GM15510 (cell line): ENCODE data around the gene PCNT.

Source experiments
- POLR2A ChIP-seq: IDR thresholded peaks from 3 replicates; pipeline ENCODE4 v1.6.1; 2011; ENCODE audit warnings: borderline replicate concordance; ENCODE audit not compliant: insufficient read length; ENCODE audit errors: extremely low read depth

The PCNT gene

DNA sequence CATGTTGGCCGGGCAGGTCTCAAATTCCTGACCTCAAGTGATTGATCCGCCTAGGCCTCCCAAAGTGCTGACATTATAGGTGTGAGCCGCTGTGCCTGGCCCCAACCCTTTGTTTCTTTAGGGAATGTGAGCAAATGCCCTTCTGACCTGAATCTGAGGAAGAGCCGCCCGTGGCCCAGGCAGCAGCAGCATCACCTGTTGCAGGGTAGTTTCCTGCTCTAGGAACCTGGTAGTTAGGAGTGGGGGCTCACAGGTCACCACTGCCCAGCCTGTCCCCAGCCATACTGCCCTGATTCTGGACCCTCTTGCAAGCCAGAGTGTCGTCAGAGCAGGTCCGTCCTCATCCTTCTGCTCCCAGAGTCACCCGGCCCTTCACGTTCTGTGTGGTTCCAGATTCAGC lies 24.8 kb upstream of the PCNT start:
- no peak for TF ChIP-seq POLR2A

DNA sequence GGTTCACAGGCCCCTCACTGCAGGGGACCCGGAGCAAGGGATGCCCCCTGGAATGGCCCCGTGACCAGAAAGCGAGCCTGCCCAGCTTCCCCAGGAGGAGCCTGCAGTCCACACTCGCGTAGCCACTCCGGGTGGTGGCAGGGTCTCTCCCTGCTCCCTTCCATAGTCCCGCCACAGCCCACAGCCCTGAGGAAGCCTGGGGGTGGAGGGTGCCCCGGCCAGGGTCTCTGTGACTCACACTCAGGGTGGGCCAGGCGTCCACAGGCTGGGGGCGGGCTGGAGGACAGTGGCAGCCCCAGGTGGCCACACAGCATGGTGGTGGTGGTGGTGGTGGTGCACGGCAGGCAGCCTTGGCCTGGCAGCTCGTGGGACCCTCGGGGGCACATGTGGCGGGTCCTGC lies 22.2 kb upstream of the PCNT start:
- no peak for TF ChIP-seq POLR2A

DNA sequence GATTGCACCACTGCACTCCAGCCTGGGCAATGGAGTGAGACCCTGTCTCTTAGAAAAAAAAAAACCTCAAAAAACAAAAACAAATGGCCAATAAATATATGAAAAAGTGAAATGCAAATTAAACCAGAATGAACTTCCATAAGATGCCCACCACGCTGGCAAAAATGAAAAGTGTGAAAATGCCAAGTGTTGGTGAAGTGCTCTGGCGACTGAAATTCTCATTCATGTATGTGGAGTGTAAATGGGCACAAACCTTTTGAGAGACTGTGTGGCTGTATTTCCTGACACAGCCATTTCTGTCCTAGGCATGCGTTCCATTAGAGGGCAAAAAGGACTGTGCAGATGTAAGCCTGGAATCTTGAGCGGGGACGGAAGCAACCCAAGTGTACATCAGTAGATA lies 19.5 kb upstream of the PCNT start:
- TF ChIP-seq POLR2A: no peak

DNA sequence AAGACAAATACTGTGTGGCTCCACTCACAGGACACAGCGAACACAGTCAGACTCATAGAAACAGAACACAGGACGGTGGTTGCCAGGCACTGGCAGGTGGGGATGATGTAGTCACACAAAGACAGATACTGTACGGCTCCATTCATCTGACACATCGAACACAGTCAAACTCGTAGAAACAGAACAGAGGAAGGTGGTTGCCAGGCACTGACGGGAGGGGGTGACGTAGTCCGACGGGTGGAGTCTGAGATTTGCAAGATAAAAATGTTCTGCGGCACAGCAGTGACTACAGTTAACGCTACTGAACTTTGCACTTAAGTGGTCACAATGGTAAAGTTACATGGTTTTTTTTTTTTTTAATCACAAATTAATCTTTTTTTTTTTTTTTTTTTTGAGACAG lies 19.0 kb upstream of the PCNT start:
- no peak for TF ChIP-seq POLR2A

DNA sequence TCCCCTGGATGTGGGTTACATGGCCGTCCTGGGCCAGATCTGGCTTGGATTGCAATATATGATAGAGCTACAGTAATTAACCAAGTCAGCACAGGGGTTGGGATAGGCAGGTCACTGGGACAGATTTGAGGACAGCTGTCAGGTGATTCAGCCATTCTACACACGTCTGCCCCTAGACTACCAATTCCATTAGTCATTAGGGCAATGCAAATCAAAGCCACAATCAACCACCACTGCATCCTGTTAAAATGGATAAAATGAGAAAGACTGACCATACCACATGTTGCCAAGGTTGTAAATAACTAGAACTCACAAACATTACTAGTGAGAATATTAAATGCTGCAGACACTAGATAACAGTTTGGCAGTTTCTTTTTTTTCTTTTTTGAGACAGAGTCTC lies 16.3 kb upstream of the PCNT start:
- TF ChIP-seq POLR2A: no peak

DNA sequence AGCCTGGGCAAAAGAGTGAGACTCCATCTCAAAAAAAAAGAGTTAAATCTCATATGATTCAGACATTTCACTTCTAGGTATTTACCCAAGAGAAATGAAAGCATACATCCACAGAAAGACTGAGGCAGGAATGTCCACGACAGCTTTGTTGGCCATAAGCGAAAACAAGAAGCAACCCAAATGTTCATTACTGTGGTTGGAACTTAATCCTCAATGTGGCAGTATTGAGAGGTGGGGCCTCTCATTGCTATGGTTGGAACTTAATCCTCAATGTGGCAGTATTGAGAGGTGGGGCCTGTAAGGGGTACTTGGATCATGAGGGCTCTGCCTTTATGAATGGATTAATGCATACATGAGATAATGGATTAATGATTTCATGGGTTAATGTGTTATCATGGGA lies 15.5 kb upstream of the PCNT start:
- TF ChIP-seq POLR2A: no peak

DNA sequence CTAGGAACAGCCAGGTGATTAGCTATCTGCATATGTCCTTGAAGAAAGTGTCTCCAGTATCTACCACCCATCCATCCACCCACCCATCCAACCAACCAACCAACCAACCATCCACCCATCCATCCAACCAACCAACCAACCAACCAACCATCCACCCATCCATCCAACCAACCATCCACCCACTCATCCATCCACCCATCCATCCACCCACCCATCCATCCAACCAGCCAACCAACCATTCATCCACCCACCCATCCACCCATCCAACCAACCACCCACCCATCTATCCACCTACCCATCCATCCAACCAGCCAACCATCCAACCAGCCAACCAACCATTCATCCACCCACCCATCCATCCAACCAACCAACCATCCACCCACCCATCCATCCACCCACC lies 12.4 kb upstream of the PCNT start:
- no peak for TF ChIP-seq POLR2A

DNA sequence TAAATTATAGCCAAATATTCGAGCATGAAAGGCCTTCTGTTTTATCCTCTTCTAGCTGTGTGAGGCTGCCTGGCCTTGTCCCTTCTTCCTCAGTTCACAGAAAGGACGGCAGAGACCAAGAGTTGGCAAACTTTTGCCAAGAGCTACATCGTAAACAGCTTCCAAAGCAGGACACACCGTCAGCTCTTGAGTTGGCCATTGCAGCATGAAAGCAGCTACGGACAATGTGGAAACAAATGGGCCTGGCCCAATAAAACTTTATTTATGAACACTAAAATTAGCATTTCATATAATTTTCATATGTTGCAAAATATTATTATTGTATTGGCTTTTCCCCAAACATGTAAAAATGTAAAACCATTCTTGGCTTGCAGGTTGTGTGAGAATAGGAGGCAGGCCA lies 11.0 kb upstream of the PCNT start:
- TF ChIP-seq POLR2A: no peak

DNA sequence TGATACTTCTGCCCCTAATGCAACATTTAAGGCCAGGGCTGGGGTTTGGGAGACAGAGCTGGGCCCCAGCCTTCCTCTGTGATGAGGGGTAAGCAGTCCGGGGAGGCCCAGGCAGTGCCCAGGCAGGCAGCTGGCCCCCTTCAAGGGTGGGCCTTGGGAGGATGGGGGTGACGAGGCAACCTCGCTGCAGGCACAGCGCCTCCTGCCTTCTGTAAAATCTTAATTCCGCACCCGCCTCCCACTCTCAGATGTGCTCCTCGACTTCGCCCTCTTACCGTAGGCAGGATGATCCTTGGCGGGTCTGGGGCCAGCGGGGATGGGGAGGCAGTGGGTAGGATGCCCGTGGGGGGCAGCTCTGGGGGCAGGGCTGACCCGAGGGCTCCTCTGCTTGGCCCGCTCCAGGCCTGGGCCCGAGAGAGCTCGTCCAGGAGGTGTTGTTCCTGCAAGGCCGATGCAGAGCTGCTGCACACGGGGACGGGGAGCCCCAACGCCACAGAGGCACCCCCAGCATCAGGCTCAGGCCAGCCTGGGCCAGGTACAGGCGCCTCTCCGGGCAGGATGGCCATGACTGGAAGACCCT lies 9.4 kb upstream of the PCNT start:
- TF ChIP-seq POLR2A: no peak

DNA sequence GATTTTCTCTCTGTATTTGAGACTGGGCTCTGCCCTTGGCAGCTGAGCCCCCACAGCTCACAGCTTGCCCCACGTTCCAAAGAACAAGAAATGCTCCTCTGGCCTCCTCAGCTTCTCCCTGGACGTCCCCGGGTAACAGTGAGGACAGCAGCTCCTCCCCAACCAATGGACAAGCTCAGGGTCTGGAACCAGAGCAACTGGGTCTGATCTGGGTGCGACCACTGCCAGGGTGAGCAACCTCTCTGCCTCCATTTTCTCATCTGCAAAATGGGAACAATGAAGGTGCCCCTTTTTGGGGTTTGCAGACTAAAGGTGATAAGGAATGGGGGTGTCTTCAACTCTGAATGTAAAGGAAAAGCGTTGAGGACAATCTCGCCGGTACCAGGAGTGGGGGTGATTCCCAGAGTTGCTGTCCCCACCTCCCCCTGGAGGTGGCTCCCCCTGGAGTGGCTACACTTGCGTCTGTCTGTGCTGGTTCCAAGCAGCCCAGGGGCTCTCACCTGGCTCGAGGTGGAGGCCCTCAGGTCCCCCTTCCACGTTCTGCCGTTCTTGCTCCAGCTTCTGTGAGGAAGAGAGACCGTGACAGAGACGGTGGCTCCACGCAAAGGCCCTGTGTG lies 7.1 kb upstream of the PCNT start:
- TF ChIP-seq POLR2A: no peak

DNA sequence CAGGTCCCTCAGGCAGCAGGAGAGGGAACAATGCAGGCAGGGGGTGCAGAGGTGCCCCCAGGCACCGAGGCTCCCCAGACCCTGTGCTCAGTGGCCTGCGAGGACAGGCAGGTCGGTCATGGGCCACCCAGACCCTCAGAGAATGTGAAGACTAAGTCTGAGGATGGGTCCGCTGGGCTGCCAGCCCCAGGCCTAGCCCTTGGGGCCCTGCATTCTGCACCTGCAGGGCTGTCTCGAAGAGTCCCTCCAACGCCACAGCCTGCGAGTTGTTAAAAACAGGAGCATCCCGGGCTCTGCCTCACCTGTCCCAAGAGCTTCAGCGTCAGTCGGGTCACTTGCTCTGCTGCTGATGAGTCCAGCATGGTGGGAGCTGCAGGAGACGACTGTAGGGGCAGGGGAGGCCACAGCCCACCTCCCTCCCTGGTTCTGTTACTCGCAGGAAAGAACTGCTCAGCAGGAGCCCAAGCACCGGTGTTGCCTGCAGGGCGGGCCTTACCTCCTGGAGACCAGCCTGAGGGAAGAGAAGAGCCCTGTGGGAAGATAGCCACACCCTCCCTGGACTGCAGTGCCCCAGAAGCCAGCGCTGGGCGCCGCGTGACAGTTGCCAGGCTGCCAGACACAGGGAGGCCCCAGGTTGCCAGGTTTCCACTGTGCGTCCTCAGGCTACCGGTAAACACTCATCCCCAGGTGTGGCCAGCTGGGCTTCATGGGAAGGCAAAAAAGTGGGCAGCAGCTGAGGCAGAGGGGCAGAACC lies 6.1 kb upstream of the PCNT start:
- no peak for TF ChIP-seq POLR2A

DNA sequence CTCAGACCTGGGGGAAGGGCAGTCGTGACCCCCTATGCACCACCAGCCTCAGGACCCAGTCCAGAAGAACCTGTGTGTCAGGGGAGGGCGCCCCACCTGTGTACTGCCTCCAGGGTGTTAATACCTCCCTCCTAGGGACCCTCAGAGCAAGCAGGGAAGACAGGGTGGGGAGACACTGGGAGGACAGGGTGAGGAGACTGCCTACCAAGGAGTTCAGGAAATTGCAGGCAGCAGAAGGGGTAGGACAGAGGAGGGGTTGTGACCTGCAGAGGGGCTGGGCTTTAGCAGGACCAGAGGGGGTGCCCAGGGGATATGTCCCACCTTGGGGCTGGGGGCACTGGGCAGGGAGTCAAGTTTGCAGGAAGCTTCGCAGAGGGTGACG lies 5.5 kb upstream of the PCNT start:
- peak; percentile 18 for TF ChIP-seq POLR2A

DNA sequence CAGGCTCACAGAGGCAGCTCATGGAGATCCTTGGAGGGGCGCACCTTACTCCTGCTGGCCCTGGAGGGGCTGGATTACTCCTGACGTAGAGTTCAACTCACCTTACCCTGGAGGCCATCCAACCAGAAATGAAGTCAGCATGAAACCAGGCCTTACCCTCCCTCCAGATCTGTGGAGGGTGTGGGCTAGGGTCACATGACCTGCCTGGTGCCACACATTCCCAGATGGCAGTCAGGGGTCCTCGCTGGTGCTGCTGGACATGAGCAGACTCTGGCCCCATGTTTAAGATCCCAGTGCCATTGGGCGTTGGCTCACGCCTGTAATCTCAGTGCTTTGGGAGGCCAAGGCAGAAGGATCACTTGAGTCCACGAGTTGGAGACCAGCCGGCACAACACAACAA lies 4.8 kb upstream of the PCNT start:
- no peak for TF ChIP-seq POLR2A

DNA sequence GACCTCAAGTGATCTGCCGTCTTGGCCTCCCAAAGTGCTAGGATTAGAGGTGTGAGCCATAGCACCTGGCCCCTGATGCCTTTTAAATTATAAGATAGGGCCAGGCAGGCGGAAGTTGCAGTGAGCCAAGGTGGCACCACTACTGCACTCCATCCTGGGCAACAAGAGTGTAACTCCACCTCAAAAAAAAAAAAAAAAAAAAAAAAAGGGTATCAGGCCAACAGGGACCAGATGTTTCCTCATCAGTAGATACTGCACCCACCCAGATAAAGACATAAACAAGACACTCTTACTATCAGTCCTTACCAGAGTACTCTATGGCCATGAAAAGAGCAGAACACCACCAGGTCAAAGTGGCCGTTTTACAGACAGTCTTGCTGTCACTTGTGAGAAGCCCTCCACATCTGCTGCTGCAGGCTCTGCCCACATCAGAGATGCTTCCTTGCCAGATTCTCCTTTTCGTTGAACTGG lies 3.6 kb upstream of the PCNT start:
- TF ChIP-seq POLR2A: no peak

DNA sequence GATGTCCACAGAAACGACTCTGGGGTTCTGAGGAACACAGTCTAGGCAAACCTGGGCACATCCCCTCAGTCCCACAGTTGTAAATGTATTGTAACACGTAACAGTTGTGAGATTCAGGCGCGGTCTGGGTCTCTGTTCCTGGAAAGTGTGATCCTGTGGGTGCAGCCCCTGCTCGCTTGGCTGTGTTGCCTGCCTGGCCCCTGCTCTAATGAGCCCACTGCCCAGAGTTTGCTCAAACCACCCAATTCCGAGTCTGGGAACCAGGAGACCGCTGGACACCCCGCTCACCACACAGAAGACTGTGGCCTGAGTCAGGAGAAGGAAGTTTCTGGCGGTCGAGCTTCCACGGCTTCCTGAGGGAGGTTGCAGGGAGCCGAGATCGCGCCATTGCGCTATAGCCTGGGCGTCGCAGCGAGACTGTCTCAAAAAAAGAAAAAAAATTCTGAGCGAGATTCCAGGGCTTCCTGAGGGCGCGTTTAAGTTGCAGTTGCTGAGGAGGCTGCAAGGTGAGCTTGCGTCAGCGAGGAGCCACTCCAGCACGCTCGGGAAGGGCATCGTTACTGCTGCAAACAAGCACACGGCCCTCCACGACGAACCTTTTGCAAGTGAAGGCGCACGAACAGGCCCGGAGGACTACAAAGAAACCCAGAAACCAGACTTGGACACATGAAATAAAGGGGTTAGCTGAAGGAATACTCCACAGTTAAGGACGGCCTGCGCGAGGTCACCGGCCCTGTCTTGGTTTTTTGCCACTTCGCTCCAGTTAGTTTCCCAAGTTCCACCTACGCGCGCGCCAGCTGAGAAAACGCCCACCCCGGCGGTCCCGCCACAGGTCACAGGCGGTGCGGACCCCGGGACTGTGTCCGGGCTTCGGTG lies 1.4 kb upstream of the PCNT start:
- TF ChIP-seq POLR2A: no peak
